Endothelial cell (in vitro differentiated cells): ENCODE data around the gene IGSF6. TPM values are rescaled to one million over a fixed set of nuclear protein-coding genes. Genes with fewer than 3 reads are reported as not detected.

ENCODE experiments used
- DNase-seq: peaks from one replicate; pipeline ENCODE4 v3.0.0; 2021; ENCODE audit warnings: low spot score
- H3K27ac Mint-ChIP-seq: one replicate; pipeline ENCODE4 v1.8.0; 2021; ENCODE audit warnings: mixed read lengths, inconsistent platforms; ENCODE audit not compliant: unreplicated experiment
- H3K27me3 Mint-ChIP-seq: one replicate; pipeline ENCODE4 v1.8.0; 2021; ENCODE audit warnings: mild to moderate bottlenecking, moderate library complexity, mixed read lengths, inconsistent platforms; ENCODE audit not compliant: unreplicated experiment
- H3K36me3 Mint-ChIP-seq: one replicate; pipeline ENCODE4 v1.8.0; 2021; ENCODE audit warnings: mild to moderate bottlenecking, low read depth, mixed read lengths, inconsistent platforms; ENCODE audit not compliant: unreplicated experiment
- H3K4me1 Mint-ChIP-seq: one replicate; pipeline ENCODE4 v1.8.0; 2021; ENCODE audit warnings: mild to moderate bottlenecking, mixed read lengths, inconsistent platforms; ENCODE audit not compliant: unreplicated experiment
- H3K4me3 Mint-ChIP-seq: one replicate; pipeline ENCODE4 v1.8.0; 2021; ENCODE audit warnings: mild to moderate bottlenecking, mixed read lengths, inconsistent platforms; ENCODE audit not compliant: unreplicated experiment
- H3K9me3 Mint-ChIP-seq: one replicate; pipeline ENCODE4 v1.8.0; 2021; ENCODE audit warnings: mixed read lengths, inconsistent platforms; ENCODE audit not compliant: unreplicated experiment
- total RNA-seq: library from RNA; stranded (reverse); fragmentation: NEBNext Ultra II Directional; extraction: Animal tissue kit (Norgen Biotek cat#: 25700); gene quantifications from one replicate; pipeline ENCODE4 v1.2.1, GENCODE V29; 2021; ENCODE audit not compliant: unreplicated experiment
- TF ChIP-seq, protein P1 (sequence below): fragments of 200-600 bp; sonication (generic); IDR thresholded peaks from one replicate; pipeline ENCODE4 v1.5.0; 2021; ENCODE audit warnings: antibody characterized with exemption; ENCODE audit not compliant: unreplicated experiment

The IGSF6 gene
- total RNA-seq, 1 donor from 2014 or later, result not detected

DNA sequence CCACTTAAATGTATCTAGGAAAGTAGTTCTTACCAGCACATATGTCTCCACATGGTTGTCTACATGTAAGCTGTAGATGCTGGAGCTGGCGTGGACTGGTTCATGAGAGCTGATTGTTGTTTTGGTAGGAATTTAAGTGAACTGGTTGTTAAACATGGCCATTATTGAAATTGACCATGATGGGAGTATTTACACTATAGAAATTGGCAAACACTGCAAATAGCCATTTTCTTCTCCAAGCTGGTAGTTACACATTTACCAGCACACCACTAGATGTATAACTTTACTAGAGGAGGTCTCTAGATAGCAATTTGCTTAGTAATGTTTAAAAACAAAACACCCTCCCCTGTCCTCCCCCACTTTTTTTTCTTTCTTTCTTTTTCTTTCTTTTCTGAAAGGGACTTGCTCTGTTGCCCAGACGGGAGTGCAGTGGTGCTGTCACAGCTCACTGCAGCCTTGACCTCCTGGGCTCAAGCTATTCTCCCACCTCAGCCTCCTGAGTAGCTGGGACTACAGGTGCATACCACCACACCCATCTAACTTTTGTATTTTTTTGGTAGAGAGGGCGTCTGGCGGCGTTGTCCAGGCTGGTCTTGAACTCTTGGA, 24.2 kb downstream of the IGSF6 start:
- TF ChIP-seq, protein P1, sequence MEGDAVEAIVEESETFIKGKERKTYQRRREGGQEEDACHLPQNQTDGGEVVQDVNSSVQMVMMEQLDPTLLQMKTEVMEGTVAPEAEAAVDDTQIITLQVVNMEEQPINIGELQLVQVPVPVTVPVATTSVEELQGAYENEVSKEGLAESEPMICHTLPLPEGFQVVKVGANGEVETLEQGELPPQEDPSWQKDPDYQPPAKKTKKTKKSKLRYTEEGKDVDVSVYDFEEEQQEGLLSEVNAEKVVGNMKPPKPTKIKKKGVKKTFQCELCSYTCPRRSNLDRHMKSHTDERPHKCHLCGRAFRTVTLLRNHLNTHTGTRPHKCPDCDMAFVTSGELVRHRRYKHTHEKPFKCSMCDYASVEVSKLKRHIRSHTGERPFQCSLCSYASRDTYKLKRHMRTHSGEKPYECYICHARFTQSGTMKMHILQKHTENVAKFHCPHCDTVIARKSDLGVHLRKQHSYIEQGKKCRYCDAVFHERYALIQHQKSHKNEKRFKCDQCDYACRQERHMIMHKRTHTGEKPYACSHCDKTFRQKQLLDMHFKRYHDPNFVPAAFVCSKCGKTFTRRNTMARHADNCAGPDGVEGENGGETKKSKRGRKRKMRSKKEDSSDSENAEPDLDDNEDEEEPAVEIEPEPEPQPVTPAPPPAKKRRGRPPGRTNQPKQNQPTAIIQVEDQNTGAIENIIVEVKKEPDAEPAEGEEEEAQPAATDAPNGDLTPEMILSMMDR, result no peak
- Mint-ChIP-seq H3K27ac (no peak overlapping the region), H3K27me3 (no peaks in the 10 kb centered on the region), H3K4me3 (no peak overlapping the region), H3K9me3 (no peaks in the 10 kb centered on the region), H3K4me1 (peaks cover 26% of the 10 kb centered on the region), H3K36me3 (peaks cover 30% of the 10 kb centered on the region)
- DNase-seq, result no peak

DNA sequence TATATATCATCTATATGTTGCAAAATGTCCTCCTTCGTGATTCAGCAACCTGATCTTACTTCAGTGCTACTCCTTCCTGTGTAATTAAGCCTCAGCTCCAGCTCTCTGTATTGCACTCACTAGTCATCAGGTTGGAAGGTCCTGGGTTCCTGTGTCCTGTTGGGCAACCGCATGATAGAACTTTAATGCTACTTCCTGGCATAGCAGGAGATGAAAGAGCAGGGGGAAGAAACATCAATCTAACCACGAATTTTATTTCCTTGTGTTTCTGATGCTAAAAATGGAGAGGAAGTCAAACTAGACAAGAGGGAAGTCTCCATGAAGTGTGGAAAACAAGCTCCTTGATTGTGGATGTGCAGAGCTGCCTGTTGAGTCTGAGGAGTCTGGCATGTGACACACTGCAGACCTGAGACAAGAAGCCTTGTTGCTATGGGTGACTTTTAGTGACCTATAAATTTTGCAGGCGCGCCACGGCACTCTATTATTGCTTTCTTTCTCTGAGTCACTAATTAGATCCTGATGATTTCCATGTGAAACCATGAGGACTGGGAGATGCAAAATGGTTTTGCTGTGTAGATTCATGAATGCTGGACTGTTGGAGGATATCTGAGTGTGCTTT, 25.6 kb downstream of the IGSF6 start:
- DNase-seq, result no peak
- Mint-ChIP-seq H3K4me3 (peak overlapping the region; percentile 79), H3K27ac (peak overlapping the region; percentile 92), H3K36me3 (peaks cover 30% of the 10 kb centered on the region), H3K27me3 (no peaks in the 10 kb centered on the region), H3K9me3 (no peaks in the 10 kb centered on the region), H3K4me1 (peaks cover 19% of the 10 kb centered on the region)
- TF ChIP-seq, protein P1, result no peak

DNA sequence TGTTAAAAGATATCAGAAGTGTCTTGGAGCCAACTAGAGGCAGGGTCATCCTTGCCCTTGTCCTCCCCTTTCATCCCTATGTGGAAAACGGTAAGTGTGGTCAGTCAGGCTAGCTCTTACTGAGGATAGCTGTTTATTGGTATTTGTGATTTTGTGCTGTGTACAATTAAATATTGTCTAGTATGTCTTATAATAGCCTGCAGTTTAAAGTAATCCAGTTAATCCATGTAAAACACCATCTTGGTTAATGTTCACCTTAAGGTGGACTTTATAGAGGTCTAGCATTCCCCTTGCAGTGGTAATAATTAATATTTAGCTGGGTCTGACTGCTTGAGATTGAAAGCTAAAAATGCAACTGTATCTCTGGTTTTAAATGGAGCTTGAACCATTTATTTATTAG, 27.4 kb downstream of the IGSF6 start:
- peaks cover 13% of the 10 kb centered on the region for H3K4me1 Mint-ChIP-seq
- TF ChIP-seq, protein P1, result no peak
- no peaks in the 10 kb centered on the region for H3K9me3 Mint-ChIP-seq
- H3K36me3 Mint-ChIP-seq, result peaks cover 30% of the 10 kb centered on the region
- no peak overlapping the region for H3K4me3 Mint-ChIP-seq
- no peak overlapping the region for H3K27ac Mint-ChIP-seq
- H3K27me3 Mint-ChIP-seq, result no peaks in the 10 kb centered on the region
- DNase-seq, result no peak

DNA sequence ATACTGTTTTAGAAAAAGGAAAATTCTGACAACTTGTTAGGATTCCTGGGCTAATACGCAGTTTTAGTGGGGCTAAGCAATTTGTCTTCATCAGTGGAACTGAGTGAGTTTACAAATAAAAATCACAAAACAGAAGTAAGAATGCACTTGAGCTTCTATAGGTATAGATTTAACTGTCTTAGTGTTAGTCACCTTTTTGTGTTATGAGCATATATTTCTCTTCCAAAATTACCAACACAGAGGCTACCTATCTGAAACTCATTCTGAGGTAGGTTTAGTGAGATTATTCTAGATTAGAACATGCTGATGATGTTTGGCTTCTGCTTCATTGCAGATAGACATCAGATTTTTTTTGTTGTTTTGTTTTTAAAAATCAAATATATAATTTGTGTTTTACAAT, 29.9 kb downstream of the IGSF6 start:
- peaks cover 8% of the 10 kb centered on the region for H3K36me3 Mint-ChIP-seq

DNA sequence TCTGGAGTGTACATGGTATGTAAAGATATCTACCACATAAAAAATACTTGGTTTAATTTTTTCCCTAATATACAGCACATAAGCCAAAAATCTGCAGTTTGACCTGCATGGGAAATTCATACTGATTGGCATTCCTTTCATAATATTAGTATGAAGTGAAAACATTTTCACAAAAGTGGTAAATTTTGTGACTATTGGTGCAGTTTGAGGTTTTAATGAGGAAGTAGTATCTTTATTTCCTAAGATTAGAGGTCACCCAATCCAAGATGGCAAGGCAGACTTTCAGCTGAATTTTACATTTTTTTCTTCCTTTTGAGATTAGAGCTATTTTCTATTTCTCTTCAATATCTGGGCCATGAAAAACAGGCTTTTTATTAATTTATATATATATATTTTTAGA, 31.8 kb downstream of the IGSF6 start:
- H3K4me1 Mint-ChIP-seq, result peaks cover 14% of the 10 kb centered on the region
- TF ChIP-seq, protein P1, result no peak
- H3K27me3 Mint-ChIP-seq, result peaks cover 2% of the 10 kb centered on the region
- no peak overlapping the region for H3K27ac Mint-ChIP-seq
- no peaks in the 10 kb centered on the region for H3K36me3 Mint-ChIP-seq
- H3K4me3 Mint-ChIP-seq, result no peak overlapping the region
- H3K9me3 Mint-ChIP-seq, result no peaks in the 10 kb centered on the region
- DNase-seq, result no peak

More for the DNA sequence above, 29.9 kb downstream of the IGSF6 start:
- Mint-ChIP-seq H3K4me1 (peaks cover 13% of the 10 kb centered on the region), H3K9me3 (no peaks in the 10 kb centered on the region), H3K27me3 (no peaks in the 10 kb centered on the region), H3K27ac (no peak overlapping the region), H3K4me3 (no peak overlapping the region)
- no peak for DNase-seq
- TF ChIP-seq, protein P1, result no peak
